ENCODE measurements around the gene SUGT1.
"Not testable (repeated sequence)": the region's sequence is repeated elsewhere in the genome, so short reads cannot be mapped to it uniquely, and the experiment has no call there.

DNA sequence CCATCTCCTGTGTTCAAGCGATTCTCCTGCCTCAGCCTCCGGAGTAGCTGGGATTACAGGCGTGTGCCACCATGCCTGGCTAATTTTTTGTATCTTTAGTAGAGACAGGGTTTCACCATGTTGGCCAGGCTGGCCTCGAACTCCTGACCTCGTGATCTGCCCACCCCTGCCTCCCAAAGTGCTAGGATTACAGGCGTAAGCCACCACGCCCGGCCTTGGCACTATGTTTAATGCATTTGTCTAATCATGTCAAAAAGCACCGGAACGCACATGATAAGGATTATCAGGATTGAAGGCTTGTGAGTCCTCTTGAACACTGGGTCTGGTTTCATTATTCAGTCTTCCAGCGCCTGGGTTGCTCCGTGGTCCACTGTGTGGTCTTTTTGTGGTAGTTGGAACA, 55.6 kb downstream of the SUGT1 start:
- TF ChIP-seq, protein P1, sequence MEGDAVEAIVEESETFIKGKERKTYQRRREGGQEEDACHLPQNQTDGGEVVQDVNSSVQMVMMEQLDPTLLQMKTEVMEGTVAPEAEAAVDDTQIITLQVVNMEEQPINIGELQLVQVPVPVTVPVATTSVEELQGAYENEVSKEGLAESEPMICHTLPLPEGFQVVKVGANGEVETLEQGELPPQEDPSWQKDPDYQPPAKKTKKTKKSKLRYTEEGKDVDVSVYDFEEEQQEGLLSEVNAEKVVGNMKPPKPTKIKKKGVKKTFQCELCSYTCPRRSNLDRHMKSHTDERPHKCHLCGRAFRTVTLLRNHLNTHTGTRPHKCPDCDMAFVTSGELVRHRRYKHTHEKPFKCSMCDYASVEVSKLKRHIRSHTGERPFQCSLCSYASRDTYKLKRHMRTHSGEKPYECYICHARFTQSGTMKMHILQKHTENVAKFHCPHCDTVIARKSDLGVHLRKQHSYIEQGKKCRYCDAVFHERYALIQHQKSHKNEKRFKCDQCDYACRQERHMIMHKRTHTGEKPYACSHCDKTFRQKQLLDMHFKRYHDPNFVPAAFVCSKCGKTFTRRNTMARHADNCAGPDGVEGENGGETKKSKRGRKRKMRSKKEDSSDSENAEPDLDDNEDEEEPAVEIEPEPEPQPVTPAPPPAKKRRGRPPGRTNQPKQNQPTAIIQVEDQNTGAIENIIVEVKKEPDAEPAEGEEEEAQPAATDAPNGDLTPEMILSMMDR (IDR thresholded peaks at IDR 0.05) = not testable (repeated sequence)
- not testable (repeated sequence) for TF ChIP-seq POLR2A (IDR thresholded peaks at IDR 0.05)

Data from heart left ventricle (tissue), 13 donors.